Liver (tissue), 3 donors: Measurements from ENCODE around the gene BTBD9.

Source experiments
- EGR1 ChIP-seq, 2 donors: IDR thresholded peaks; 2 replicates each; pipeline ENCODE4 v1.6.1; 2016 to 2018; ENCODE audit warnings: antibody characterized with exemption in 2 of 2, low read depth in 2 of 2
- FOXA1 ChIP-seq: IDR thresholded peaks from 2 replicates; pipeline ENCODE4 v1.6.1; 2016; ENCODE audit warnings: antibody characterized with exemption
- JUND ChIP-seq, 2 donors: IDR thresholded peaks; 2 replicates each; pipeline ENCODE4 v1.6.1; 2016; ENCODE audit warnings: antibody characterized with exemption in 2 of 2
- RAD21 ChIP-seq, 2 donors: IDR thresholded peaks; 2 replicates each; pipeline ENCODE4 v1.6.1; 2016; ENCODE audit warnings: antibody characterized with exemption in 2 of 2, mild to moderate bottlenecking in 2 of 2
- RXRA ChIP-seq, 2 donors: IDR thresholded peaks; 2 replicates each; pipeline ENCODE4 v1.6.1; 2017 to 2018; ENCODE audit warnings: antibody characterized with exemption in 2 of 2, mild to moderate bottlenecking in 1 of 2
- TAF1 ChIP-seq: conservative IDR thresholded peaks from 2 replicates; pipeline ENCODE4 v1.6.1; 2016; ENCODE audit warnings: antibody characterized with exemption, mild to moderate bottlenecking
- YY1 ChIP-seq: IDR thresholded peaks from 2 replicates; pipeline ENCODE4 v1.6.1; 2016; ENCODE audit warnings: antibody characterized with exemption, mild to moderate bottlenecking
- TF ChIP-seq, protein P1 (sequence below): fragments of 150-350 bp; IDR thresholded peaks from 2 replicates; pipeline ENCODE4 v1.5.1; 2017; ENCODE audit warnings: improper control_type of control experiment, low read depth, low read length; ENCODE audit not compliant: missing input control
- TF ChIP-seq, protein P2 (sequence below): IDR thresholded peaks from 2 replicates; pipeline ENCODE4 v1.6.1; 2016; ENCODE audit warnings: antibody characterized with exemption
- TF ChIP-seq, protein P3 (sequence below): IDR thresholded peaks from 2 replicates; pipeline ENCODE4 v1.6.1; 2016; ENCODE audit warnings: antibody characterized with exemption
- TF ChIP-seq, protein P4 (sequence below): IDR thresholded peaks from 2 replicates; pipeline ENCODE4 v1.6.1; 2016; ENCODE audit warnings: antibody characterized with exemption, mild to moderate bottlenecking
- TF ChIP-seq, protein P5 (sequence below): IDR thresholded peaks from 2 replicates; pipeline ENCODE4 v1.6.1; 2016; ENCODE audit warnings: antibody characterized with exemption
- donor health status: healthy.
- donor health status: healthy.

DNA sequence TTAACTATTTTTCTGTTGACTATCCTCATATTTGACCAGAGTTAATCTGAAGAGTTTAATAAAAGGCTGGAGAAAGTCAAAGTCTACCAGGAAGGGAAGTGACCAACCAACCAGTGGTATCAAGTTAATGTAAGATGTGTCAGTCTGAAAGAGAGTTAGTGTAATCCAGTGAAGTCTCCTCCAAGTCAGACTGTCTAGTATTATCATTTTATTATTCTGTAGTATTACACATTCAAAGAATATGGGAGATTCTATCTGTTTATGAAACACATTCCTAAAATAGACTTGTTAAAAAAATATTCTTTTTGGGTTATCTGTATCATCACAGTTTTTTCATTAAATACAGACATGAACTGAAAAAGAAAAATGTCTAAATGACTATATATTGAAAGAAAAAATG is 194.4 kb downstream of the BTBD9 start:
- TF ChIP-seq, protein P1, sequence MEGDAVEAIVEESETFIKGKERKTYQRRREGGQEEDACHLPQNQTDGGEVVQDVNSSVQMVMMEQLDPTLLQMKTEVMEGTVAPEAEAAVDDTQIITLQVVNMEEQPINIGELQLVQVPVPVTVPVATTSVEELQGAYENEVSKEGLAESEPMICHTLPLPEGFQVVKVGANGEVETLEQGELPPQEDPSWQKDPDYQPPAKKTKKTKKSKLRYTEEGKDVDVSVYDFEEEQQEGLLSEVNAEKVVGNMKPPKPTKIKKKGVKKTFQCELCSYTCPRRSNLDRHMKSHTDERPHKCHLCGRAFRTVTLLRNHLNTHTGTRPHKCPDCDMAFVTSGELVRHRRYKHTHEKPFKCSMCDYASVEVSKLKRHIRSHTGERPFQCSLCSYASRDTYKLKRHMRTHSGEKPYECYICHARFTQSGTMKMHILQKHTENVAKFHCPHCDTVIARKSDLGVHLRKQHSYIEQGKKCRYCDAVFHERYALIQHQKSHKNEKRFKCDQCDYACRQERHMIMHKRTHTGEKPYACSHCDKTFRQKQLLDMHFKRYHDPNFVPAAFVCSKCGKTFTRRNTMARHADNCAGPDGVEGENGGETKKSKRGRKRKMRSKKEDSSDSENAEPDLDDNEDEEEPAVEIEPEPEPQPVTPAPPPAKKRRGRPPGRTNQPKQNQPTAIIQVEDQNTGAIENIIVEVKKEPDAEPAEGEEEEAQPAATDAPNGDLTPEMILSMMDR, result no peak
- TF ChIP-seq, protein P2, sequence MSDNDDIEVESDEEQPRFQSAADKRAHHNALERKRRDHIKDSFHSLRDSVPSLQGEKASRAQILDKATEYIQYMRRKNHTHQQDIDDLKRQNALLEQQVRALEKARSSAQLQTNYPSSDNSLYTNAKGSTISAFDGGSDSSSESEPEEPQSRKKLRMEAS, result no peak
- TF ChIP-seq, protein P3, sequence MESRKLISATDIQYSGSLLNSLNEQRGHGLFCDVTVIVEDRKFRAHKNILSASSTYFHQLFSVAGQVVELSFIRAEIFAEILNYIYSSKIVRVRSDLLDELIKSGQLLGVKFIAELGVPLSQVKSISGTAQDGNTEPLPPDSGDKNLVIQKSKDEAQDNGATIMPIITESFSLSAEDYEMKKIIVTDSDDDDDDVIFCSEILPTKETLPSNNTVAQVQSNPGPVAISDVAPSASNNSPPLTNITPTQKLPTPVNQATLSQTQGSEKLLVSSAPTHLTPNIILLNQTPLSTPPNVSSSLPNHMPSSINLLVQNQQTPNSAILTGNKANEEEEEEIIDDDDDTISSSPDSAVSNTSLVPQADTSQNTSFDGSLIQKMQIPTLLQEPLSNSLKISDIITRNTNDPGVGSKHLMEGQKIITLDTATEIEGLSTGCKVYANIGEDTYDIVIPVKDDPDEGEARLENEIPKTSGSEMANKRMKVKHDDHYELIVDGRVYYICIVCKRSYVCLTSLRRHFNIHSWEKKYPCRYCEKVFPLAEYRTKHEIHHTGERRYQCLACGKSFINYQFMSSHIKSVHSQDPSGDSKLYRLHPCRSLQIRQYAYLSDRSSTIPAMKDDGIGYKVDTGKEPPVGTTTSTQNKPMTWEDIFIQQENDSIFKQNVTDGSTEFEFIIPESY, result no peak
- TF ChIP-seq JUND (IDR thresholded peaks at IDR 0.05), result no peak
- TF ChIP-seq RXRA (IDR thresholded peaks at IDR 0.05), result no peak
- TF ChIP-seq, protein P4, sequence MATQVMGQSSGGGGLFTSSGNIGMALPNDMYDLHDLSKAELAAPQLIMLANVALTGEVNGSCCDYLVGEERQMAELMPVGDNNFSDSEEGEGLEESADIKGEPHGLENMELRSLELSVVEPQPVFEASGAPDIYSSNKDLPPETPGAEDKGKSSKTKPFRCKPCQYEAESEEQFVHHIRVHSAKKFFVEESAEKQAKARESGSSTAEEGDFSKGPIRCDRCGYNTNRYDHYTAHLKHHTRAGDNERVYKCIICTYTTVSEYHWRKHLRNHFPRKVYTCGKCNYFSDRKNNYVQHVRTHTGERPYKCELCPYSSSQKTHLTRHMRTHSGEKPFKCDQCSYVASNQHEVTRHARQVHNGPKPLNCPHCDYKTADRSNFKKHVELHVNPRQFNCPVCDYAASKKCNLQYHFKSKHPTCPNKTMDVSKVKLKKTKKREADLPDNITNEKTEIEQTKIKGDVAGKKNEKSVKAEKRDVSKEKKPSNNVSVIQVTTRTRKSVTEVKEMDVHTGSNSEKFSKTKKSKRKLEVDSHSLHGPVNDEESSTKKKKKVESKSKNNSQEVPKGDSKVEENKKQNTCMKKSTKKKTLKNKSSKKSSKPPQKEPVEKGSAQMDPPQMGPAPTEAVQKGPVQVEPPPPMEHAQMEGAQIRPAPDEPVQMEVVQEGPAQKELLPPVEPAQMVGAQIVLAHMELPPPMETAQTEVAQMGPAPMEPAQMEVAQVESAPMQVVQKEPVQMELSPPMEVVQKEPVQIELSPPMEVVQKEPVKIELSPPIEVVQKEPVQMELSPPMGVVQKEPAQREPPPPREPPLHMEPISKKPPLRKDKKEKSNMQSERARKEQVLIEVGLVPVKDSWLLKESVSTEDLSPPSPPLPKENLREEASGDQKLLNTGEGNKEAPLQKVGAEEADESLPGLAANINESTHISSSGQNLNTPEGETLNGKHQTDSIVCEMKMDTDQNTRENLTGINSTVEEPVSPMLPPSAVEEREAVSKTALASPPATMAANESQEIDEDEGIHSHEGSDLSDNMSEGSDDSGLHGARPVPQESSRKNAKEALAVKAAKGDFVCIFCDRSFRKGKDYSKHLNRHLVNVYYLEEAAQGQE, result no peak
- TF ChIP-seq TAF1, result no peak
- no peak for TF ChIP-seq EGR1 (IDR thresholded peaks at IDR 0.05; ENCODE audit: low read depth in 2 of 2)
- TF ChIP-seq, protein P5, sequence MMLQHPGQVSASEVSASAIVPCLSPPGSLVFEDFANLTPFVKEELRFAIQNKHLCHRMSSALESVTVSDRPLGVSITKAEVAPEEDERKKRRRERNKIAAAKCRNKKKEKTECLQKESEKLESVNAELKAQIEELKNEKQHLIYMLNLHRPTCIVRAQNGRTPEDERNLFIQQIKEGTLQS, result no peak
- TF ChIP-seq YY1, result no peak
- TF ChIP-seq RAD21 (IDR thresholded peaks at IDR 0.05), result no peak
- TF ChIP-seq FOXA1, result no peak
